HG03175 (cell line): Measurements from ENCODE around the gene VKORC1.
"Not testable (repeated sequence)": the region's sequence is repeated elsewhere in the genome, so short reads cannot be mapped to it uniquely, and the experiment has no call there.

ENCODE experiments used
- ATAC-seq: cut with Tn5 transposase; IDR thresholded peaks from one replicate; pipeline ENCODE4 v1.9.1; 2021; ENCODE audit warnings: mild to moderate bottlenecking, moderate library complexity; ENCODE audit not compliant: unreplicated experiment

The VKORC1 gene

DNA sequence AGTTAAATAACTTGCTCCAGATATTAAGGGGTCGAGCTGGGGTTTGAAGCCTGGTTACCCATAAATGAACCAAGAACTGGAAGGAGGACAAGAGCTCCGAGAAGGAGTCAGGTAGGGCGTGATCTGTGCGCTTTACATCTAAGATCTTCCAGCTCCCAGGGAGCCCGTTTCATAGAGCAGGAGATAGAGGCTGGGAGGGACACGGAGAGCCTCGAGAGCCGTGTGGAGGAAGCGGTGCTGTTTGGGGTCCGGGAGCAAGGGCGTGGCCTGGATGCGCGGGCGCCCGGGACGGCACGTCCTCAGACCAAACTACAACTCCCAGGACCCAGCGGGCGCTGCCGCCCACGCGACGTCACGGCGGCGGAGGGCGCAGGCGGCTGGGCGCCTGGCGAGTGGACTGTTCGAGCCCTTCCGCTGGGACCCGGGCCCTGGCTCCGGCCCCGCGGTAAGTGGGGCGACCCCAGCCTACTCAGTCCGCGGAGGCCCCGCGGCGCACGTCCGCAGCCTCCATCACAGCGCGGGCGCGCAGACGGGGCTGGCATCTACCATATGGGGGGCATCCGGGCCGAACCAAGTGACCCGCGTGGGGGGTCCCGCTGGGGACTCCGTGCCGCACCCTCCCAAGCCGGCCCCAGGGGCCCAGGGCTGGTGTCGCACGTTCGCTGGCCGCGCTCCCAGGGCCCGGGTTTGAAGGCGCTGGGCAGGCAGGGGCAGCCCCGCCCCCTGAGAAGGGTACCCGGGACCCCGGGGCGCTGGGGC is 13.6 kb upstream of the VKORC1 start, which contains the start of gene BCKDK:
BCKDK (plus strand) TSS at position 352 of the 759 bp plus-strand sequence. CDS start 838 bp downstream, outside the sequence.
- ATAC-seq, result peak; percentile 81

DNA sequence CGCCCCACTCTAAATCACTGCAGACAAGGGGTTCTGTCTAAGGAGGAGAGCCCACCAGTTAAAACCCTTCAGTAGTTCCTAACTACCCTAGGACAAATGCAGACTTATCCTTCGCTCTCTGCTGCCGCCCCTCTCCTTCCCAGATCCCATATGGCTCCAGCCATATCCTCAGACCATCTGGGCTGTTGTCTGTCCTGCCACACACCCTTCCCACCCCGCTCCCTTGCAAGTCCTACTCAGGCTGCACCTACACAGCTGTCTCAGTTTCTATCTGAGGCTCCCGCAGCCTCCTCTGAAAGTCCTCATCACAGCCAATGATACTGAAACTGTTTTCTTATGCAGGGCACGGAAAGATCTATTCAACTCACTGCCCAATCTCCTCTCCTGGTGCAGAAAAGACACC is 12.9 kb upstream of the VKORC1 start:
- ATAC-seq, result peak; percentile 48

DNA sequence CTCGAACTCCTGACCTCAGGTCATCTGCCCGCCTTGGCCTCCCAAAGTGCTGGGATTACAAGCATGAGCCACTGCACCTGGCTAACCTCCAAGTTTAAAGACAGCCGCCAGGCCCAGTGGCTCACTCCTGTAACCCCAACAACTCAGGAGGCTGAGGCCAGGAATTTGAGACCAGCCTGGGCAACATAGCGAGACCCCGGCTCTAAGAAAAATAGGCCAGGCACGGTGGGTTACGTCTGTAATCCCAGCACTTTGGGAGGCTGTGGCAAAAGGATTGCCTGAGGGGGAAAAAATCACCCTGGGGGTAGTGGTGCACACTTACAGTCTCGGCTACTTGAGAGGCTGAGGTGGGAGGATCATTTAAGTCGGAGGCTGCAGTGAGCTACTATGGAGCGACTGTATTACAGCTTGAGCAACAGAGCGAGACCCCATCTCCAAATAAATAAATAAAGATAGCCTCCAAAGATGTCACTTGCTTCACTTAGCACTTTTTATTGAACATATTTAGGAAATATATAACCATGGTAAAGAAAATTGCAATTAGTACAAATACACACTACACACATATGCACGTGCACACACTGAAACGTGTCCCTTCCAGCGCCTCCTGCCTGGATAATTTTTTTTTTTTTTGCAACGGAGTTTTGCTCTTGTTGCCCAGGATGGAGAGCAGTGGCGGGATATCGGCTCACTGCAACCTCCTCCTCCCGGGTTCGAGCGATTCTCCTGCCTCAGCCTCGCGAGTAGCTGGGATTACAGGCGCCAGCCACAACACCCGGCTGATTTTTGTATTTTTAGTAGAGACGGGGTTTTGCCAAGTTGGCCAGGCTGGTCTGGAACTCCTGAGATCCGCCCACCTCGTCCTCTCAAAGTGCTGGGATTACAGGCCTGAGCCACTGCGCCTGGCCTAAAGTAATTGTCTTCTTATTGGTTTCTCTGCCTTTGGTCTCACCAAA is 12.2 kb upstream of the VKORC1 start:
- no peak for ATAC-seq

DNA sequence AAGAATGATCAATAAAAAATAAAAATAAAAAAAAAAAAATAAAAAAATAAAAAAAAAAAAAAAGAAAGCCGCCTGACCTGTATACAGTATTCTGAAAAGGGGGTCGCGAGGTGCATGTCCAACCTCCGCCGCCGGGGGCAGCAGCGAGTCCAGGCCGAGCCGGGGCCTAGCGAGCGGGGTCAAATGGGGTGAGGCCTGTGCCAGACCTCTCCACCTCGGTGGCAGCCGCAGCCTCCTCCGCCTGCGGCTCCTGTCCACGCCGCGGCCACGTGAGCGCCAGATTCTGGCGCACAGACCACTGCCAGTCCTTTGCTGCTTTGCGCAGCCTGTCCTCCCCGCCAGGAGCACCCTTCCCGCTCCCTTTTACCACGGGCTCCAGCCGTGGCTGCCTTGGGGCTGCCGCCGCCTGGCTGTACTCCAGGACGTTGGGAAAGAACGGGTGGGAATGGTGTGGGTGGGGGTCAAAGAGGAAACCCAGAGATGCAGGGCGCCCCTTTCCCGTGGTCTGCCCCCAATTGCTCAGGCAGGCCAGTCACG is 11.1 kb upstream of the VKORC1 start:
- ATAC-seq, result peak; percentile 44

- ATAC-seq, result not testable (repeated sequence)
Observed at GRCh38 chr16:31100876-31101641, 6.5 kb upstream of the VKORC1 start.

DNA sequence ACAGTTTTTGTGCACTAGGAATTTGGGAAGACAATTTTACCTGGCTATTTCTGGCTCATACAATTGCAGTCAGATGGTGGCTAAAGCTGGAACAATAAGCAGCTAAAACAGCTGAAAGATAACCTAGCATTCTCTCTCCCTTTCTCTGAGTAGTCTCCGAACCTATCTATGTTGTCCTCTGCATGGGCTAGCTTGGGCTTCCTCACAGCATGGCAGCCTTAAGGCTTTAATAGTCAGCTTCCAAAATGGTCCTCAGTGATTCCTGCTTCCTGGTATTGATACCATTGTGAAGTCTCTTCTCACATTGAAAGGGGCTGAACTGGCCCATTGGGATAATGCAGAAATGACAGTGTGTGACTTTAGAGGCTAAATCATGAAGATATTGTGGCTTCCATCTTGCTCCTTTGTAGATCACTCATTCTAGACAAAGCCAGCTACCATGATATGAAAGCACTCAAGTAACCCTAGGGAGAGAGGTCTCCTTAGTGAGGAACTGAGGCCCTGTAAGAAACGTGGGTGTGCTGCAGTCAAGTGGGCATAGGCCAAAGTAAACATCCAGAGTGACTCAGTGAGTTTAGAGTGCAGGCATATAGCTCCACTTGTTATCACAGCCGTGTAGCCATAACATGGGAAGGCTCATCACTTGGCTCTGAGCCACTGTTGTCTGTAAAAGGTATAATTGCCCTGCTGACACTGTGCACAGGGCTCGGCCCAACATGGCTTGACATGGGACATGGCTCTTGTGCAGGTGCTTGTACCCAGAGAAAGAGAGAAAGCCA is 5.5 kb upstream of the VKORC1 start:
- ATAC-seq, result no peak

GRCh38 chr16:31094088-31094423 is 541 bp downstream of the VKORC1 start:
- ATAC-seq, result peak; percentile 9

DNA sequence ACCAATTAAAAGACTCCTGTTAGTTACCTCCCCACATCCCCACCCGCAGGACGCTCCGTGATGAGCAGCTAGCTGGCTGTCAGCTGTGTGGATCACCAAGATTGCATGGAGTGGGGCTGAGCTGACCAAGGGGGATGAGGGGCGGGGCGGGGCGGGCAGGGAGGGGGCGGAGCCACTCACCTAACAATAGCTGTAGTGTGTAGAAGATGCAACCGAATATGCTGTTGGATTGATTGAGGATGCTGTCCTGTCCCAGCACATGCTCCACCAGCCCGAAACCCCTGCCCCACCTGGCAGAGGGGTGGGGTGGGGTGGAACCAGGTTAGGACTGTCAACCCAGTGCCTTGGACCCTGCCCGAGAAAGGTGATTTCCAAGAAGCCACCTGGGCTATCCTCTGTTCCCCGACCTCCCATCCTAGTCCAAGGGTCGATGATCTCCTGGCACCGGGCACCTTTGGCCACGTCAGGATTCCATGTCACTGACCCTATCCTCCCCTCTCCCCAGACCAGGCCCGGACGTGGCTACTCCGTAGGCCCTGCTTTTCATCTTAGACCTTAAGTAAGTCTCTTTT is 1.4 kb downstream of the VKORC1 start:
- no peak for ATAC-seq

DNA sequence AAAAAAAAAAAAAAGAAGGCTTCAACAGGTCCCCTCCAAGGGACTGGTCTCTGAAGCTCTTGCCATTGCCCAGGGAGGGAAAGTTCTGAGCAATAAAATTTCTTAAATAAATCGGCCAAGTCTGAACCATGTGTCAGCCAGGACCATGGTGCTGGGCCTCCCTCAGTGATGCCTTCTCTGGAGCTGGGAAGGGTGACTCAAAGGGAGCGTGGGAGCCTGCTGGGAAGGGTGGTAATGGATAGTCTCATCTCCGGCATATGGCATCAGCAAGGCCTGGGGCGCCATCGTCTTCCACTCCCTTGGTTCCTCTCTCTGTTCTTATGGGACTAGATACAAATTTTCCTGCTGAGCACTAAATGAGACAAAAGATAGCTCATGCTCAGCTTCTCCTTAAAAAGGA is 2.3 kb downstream of the VKORC1 start:
- no peak for ATAC-seq

DNA sequence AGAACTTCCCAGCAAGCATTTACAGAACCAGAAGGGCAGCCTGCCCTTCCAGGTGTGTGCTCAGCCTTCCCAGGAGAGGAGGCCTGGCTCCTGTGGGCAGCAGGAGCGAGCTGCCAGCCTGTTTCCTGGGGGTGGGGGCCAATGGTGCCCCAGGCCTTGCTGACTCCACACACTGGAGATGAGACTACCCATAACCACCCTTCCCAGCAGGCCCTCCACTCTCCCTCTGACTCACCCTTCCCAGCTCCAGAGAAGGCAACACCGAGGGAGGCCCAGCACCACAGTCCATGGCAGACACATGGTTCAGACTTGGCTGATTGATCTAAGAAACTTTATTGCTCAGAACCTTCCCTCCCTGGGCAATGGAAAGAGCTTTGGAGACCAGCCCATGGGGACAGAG is 4.1 kb downstream of the VKORC1 start:
- ATAC-seq, result no peak

- no peak for ATAC-seq
Observed at GRCh38 chr16:31089199-31089598, 5.4 kb downstream of the VKORC1 start.

GRCh38 chr16:31088459-31089183 is 6.0 kb downstream of the VKORC1 start, which contains the start of gene PRSS53:
Gene PRSS53, minus strand, starts transcription at chr16:31088943. Its CDS starts 134 bp downstream, at chr16:31088809.
- ATAC-seq, result no peak

DNA sequence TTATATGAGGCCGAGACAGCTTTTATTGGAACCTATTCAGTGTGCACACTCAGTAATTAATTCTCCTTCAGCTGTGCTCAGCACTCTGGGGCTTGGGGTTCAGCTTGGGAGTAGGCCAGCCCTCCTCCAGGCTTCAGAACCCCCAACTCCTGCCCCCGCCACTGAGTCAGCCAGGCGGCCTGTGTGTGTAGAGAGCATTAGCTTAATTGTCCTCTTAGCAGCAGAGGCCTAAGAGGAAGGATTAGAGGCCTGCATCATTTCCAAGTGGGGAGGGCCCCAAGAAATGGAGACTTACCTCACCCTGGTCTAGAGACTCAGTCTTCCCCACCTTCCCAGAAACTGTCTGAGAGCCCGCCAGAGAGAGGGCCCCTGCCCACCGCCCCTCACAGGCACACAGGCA is 6.6 kb downstream of the VKORC1 start:
- ATAC-seq, result no peak

- ATAC-seq, result no peak
Observed at GRCh38 chr16:31087481-31087880, 7.1 kb downstream of the VKORC1 start.

GRCh38 chr16:31086629-31086906 is 8.0 kb downstream of the VKORC1 start:
- no peak for ATAC-seq

- no peak for ATAC-seq
Observed at GRCh38 chr16:31085873-31086628, 8.5 kb downstream of the VKORC1 start.

GRCh38 chr16:31085411-31085810 is 9.2 kb downstream of the VKORC1 start:
- ATAC-seq, result no peak

- no peak for ATAC-seq
Observed at GRCh38 chr16:31084584-31085302, 9.9 kb downstream of the VKORC1 start.
